IPS DF 19.7 (cell line): ENCODE data around the gene VPS37D.
"Not testable (repeated sequence)": the region's sequence is repeated elsewhere in the genome, so short reads cannot be mapped to it uniquely, and the experiment has no call there.

ENCODE experiments used
- DNase-seq: peaks from one replicate; pipeline ENCODE4 v3.0.0-alpha.2; 2013; ENCODE audit warnings: low read depth, low spot score

Gene VPS37D

GRCh38 chr7:73705551-73705920 lies 37.9 kb downstream of the VPS37D start:
- DNase-seq = no peak

- DNase-seq = no peak
Measured at GRCh38 chr7:73706126-73707044, 38.8 kb downstream of the VPS37D start.

GRCh38 chr7:73707045-73707631 lies 39.5 kb downstream of the VPS37D start:
- no peak for DNase-seq

- no peak for DNase-seq
Measured at GRCh38 chr7:73708961-73709549, 41.4 kb downstream of the VPS37D start.

- no peak for DNase-seq
Measured at GRCh38 chr7:73712773-73713172, 45.1 kb downstream of the VPS37D start.

GRCh38 chr7:73713319-73713718 lies 45.7 kb downstream of the VPS37D start:
- DNase-seq = not testable (repeated sequence)

- no peak for DNase-seq
Measured at GRCh38 chr7:73715648-73716317, 48.2 kb downstream of the VPS37D start.

- no peak for DNase-seq
Measured at GRCh38 chr7:73716318-73716890, 48.8 kb downstream of the VPS37D start.

GRCh38 chr7:73717025-73717807 lies 49.6 kb downstream of the VPS37D start:
- DNase-seq = no peak

- DNase-seq = no peak
Measured at GRCh38 chr7:73717991-73718405, 50.4 kb downstream of the VPS37D start.

- DNase-seq = no peak
Measured at GRCh38 chr7:73718438-73718881, 50.8 kb downstream of the VPS37D start.

- no peak for DNase-seq
Measured at GRCh38 chr7:73718905-73719805, 51.5 kb downstream of the VPS37D start, which contains the start of gene STX1A. Gene STX1A, minus strand, starts transcription at chr7:73719669. Its CDS starts 38 bp downstream, at chr7:73719631.

GRCh38 chr7:73719806-73720169 lies 52.2 kb downstream of the VPS37D start:
- no peak for DNase-seq

GRCh38 chr7:73720443-73720842 lies 52.8 kb downstream of the VPS37D start:
- DNase-seq = not testable (repeated sequence)

- no peak for DNase-seq
Measured at GRCh38 chr7:73721377-73721817, 53.8 kb downstream of the VPS37D start.
